GM12878 (cell line): ENCODE results near the gene TTLL8. TPM values are rescaled to one million over a fixed set of nuclear protein-coding genes. Genes with fewer than 3 reads are reported as not detected.

Experiments used
- BCL11A ChIP-seq: IDR thresholded peaks from 2 replicates; pipeline ENCODE4 v1.6.1; 2011; ENCODE audit warnings: low read depth, low read length
- CEBPB ChIP-seq, 2 experiments: fragments of 150-350 bp in 1 of 2; IDR thresholded peaks; 2 replicates each; pipeline ENCODE4 v1.6.1; 2012 to 2014; ENCODE audit warnings: low read depth in 2 of 2, low read length in 2 of 2, borderline replicate concordance in 1 of 2, inconsistent platforms in 1 of 2
- ETV6 ChIP-seq, 2 experiments: fragments of 450-650 bp in 1 of 2; IDR thresholded peaks in 1 of 2; conservative IDR thresholded peaks in 1 of 2; 2 replicates each; pipeline ENCODE4 v1.6.1; 2014; ENCODE audit warnings: antibody characterized with exemption in 1 of 2, borderline replicate concordance in 1 of 2, low read depth in 1 of 2, mild to moderate bottlenecking in 1 of 2, moderate library complexity in 1 of 2
- EZH2 ChIP-seq: IDR thresholded peaks from 2 replicates; pipeline ENCODE4 v1.6.1; 2012; ENCODE audit warnings: low read depth, mild to moderate bottlenecking, control low read depth, inconsistent platforms, low read length, borderline replicate concordance; ENCODE audit not compliant: control insufficient read depth
- GABPA ChIP-seq: IDR thresholded peaks from 2 replicates; pipeline ENCODE4 v1.6.1; 2014; ENCODE audit warnings: antibody characterized with exemption, low read depth, mild to moderate bottlenecking, inconsistent platforms
- HDAC6 ChIP-seq: fragments of 200-600 bp; sonication (generic); IDR thresholded peaks from one replicate; pipeline ENCODE4 v1.8.0; 2017; ENCODE audit warnings: antibody characterized with exemption; ENCODE audit not compliant: unreplicated experiment
- HDGF ChIP-seq: fragments of 450-650 bp; IDR thresholded peaks from 2 replicates; pipeline ENCODE4 v1.6.1; 2016; ENCODE audit warnings: antibody characterized with exemption
- MXI1 ChIP-seq: fragments of 150-350 bp; IDR thresholded peaks from 2 replicates; pipeline ENCODE4 v1.6.1; 2011; ENCODE audit warnings: low read depth, mild to moderate bottlenecking, inconsistent platforms, low read length, improper control_type of control experiment
- NR2C2 ChIP-seq: IDR thresholded peaks from 2 replicates; pipeline ENCODE4 v1.6.1; 2011; ENCODE audit warnings: borderline replicate concordance, low read depth; ENCODE audit not compliant: control insufficient read depth, insufficient read length
- PAX8 ChIP-seq: fragments of 450-650 bp; IDR thresholded peaks from 2 replicates; pipeline ENCODE4 v1.6.1; 2017; ENCODE audit warnings: mild to moderate bottlenecking, moderate library complexity
- POLR2AphosphoS5 ChIP-seq: IDR thresholded peaks from 2 replicates; pipeline ENCODE4 v1.6.1; 2011; ENCODE audit warnings: mild to moderate bottlenecking, low read length, inconsistent platforms
- SMAD1 ChIP-seq: fragments of 450-650 bp; IDR thresholded peaks from 2 replicates; pipeline ENCODE4 v1.6.1; 2018; ENCODE audit warnings: mild to moderate bottlenecking, low read depth; ENCODE audit not compliant: partially characterized antibody
- ZSCAN29 ChIP-seq: fragments of 450-650 bp; IDR thresholded peaks from 2 replicates; pipeline ENCODE4 v1.6.1; 2017; ENCODE audit warnings: mild to moderate bottlenecking, moderate library complexity
- polyA plus RNA-seq, 11 experiments: library from polyadenylated mRNA; depleted of rRNA in 4 of 11; unstranded in 6 of 11; stranded (reverse) in 5 of 11; fragments of >200 nt; fragmentation: Nextera tagmentation in 4 of 11; fragmentation: Illumina TruSeq in 1 of 11; extraction: Ambion mirVana in 4 of 11; extraction: Trizol in 1 of 11; gene quantifications; 1 replicate in 1 of 11; 2 replicates in 10 of 11; pipeline versions ENCODE4 v1.2.1 to v1.2.3, GENCODE V29; 2011 to 2016; ENCODE audit warnings: inconsistent platforms in 2 of 11, missing spikeins in 2 of 11, low read depth in 1 of 11
- total RNA-seq, 4 experiments: library from RNA; depleted of rRNA in 3 of 4; stranded (reverse); fragments of >200 nt in 3 of 4; fragmentation: Illumina TruSeq in 1 of 4; extraction: Trizol in 1 of 4; gene quantifications; 2 replicates each; pipeline versions ENCODE4 v1.2.1 to v1.2.3, GENCODE V29; 2013 to 2021
- TF ChIP-seq, protein P1 (sequence below): fragments of 450-650 bp; IDR thresholded peaks from 2 replicates; pipeline ENCODE4 v1.6.1; 2017; ENCODE audit warnings: mild to moderate bottlenecking
- TF ChIP-seq, protein P2 (sequence below): fragments of 450-650 bp; formaldehyde crosslinking; IDR thresholded peaks from 2 replicates; pipeline ENCODE4 v1.5.0; 2022; ENCODE audit warnings: mild to moderate bottlenecking, missing genetic modification characterization
- TF ChIP-seq, protein P3 (sequence below): fragments of 450-650 bp; conservative IDR thresholded peaks from 2 replicates; pipeline ENCODE4 v1.6.1; 2017; ENCODE audit warnings: mild to moderate bottlenecking, moderate library complexity
- TF ChIP-seq, protein P4 (sequence below): fragments of 450-650 bp; formaldehyde crosslinking; IDR thresholded peaks from 2 replicates; pipeline ENCODE4 v1.4.0; 2020; ENCODE audit warnings: mild to moderate bottlenecking, moderate library complexity

TTLL8 gene
- total and polyA plus RNA-seq, 10 of the 15 experiments (the other 5 are each of a cell fraction or from before 2014, with no cell fraction given), result not detected

DNA sequence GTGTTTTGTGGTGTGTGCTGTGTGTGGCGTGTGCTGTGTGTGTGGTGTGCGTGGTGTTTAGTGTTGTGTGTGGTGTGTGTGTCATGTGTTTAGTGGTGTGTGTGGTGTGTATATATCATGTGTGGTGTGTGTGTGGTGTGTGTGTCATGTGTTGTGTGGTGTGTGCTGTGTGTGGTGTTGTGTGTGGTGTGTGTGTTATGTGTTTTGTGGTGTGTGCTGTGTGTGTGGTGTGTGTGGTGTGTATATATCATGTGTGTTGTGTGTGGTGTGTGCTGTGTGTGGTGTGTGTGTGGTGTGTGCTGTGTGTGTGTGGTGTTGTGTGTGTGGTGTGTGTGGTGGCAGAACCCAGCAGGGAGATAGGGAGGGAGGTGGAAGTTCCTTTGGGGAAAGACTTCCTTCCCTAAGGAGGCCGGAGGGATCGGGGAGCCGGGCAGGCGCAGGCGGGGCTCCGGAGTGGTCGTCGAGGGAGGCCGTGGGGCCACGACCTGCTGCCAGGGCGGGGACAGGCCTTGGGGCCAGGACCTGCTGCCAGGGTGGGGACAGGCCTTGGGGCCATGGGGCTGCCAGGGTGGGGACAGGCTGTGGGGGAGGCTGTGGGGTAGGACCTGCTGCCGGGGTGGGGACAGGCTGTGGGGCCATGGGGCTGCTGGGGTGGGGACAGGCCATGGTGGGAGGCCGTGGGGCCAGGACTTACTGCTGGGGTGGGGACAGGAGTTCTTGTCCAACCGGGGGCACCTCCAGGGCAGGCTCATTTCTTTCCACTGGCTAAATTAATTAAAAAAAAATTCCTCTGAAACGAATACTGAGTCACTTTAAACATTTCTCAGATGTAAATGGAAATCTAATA lies 82.3 kb downstream of the TTLL8 start (continued):
- TF ChIP-seq HDGF, result peak; percentile 100
- TF ChIP-seq PAX8, result no peak
- TF ChIP-seq POLR2AphosphoS5, result no peak
- TF ChIP-seq BCL11A, result no peak
- no peak for TF ChIP-seq ETV6 (conservative IDR thresholded peaks at IDR 0.05 in 1 of 2, IDR thresholded peaks at IDR 0.05 in 1 of 2; ENCODE audit: borderline replicate concordance in 1 of 2, low read depth in 1 of 2)
- TF ChIP-seq, protein P1, sequence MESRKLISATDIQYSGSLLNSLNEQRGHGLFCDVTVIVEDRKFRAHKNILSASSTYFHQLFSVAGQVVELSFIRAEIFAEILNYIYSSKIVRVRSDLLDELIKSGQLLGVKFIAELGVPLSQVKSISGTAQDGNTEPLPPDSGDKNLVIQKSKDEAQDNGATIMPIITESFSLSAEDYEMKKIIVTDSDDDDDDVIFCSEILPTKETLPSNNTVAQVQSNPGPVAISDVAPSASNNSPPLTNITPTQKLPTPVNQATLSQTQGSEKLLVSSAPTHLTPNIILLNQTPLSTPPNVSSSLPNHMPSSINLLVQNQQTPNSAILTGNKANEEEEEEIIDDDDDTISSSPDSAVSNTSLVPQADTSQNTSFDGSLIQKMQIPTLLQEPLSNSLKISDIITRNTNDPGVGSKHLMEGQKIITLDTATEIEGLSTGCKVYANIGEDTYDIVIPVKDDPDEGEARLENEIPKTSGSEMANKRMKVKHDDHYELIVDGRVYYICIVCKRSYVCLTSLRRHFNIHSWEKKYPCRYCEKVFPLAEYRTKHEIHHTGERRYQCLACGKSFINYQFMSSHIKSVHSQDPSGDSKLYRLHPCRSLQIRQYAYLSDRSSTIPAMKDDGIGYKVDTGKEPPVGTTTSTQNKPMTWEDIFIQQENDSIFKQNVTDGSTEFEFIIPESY, result peak; percentile 35; the same call in 1 of the 2 replicates
- TF ChIP-seq HDAC6, result no peak
- TF ChIP-seq EZH2, result no peak
- TF ChIP-seq CEBPB (IDR thresholded peaks at IDR 0.05; ENCODE audit: borderline replicate concordance in 1 of 2, low read depth in 2 of 2, low read length in 2 of 2), result no peak
- TF ChIP-seq, protein P2, sequence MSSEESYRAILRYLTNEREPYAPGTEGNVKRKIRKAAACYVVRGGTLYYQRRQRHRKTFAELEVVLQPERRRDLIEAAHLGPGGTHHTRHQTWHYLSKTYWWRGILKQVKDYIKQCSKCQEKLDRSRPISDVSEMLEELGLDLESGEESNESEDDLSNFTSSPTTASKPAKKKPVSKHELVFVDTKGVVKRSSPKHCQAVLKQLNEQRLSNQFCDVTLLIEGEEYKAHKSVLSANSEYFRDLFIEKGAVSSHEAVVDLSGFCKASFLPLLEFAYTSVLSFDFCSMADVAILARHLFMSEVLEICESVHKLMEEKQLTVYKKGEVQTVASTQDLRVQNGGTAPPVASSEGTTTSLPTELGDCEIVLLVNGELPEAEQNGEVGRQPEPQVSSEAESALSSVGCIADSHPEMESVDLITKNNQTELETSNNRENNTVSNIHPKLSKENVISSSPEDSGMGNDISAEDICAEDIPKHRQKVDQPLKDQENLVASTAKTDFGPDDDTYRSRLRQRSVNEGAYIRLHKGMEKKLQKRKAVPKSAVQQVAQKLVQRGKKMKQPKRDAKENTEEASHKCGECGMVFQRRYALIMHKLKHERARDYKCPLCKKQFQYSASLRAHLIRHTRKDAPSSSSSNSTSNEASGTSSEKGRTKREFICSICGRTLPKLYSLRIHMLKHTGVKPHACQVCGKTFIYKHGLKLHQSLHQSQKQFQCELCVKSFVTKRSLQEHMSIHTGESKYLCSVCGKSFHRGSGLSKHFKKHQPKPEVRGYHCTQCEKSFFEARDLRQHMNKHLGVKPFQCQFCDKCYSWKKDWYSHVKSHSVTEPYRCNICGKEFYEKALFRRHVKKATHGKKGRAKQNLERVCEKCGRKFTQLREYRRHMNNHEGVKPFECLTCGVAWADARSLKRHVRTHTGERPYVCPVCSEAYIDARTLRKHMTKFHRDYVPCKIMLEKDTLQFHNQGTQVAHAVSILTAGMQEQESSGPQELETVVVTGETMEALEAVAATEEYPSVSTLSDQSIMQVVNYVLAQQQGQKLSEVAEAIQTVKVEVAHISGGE, result no peak
- TF ChIP-seq MXI1, result no peak
- TF ChIP-seq NR2C2, result no peak
- TF ChIP-seq SMAD1, result no peak
- TF ChIP-seq GABPA, result no peak
- no peak for TF ChIP-seq ZSCAN29
- TF ChIP-seq, protein P3, sequence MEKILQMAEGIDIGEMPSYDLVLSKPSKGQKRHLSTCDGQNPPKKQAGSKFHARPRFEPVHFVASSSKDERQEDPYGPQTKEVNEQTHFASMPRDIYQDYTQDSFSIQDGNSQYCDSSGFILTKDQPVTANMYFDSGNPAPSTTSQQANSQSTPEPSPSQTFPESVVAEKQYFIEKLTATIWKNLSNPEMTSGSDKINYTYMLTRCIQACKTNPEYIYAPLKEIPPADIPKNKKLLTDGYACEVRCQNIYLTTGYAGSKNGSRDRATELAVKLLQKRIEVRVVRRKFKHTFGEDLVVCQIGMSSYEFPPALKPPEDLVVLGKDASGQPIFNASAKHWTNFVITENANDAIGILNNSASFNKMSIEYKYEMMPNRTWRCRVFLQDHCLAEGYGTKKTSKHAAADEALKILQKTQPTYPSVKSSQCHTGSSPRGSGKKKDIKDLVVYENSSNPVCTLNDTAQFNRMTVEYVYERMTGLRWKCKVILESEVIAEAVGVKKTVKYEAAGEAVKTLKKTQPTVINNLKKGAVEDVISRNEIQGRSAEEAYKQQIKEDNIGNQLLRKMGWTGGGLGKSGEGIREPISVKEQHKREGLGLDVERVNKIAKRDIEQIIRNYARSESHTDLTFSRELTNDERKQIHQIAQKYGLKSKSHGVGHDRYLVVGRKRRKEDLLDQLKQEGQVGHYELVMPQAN, result 0 out of 2 replicates have a peak, but pooled peaks have one; percentile 37
- TF ChIP-seq, protein P4, sequence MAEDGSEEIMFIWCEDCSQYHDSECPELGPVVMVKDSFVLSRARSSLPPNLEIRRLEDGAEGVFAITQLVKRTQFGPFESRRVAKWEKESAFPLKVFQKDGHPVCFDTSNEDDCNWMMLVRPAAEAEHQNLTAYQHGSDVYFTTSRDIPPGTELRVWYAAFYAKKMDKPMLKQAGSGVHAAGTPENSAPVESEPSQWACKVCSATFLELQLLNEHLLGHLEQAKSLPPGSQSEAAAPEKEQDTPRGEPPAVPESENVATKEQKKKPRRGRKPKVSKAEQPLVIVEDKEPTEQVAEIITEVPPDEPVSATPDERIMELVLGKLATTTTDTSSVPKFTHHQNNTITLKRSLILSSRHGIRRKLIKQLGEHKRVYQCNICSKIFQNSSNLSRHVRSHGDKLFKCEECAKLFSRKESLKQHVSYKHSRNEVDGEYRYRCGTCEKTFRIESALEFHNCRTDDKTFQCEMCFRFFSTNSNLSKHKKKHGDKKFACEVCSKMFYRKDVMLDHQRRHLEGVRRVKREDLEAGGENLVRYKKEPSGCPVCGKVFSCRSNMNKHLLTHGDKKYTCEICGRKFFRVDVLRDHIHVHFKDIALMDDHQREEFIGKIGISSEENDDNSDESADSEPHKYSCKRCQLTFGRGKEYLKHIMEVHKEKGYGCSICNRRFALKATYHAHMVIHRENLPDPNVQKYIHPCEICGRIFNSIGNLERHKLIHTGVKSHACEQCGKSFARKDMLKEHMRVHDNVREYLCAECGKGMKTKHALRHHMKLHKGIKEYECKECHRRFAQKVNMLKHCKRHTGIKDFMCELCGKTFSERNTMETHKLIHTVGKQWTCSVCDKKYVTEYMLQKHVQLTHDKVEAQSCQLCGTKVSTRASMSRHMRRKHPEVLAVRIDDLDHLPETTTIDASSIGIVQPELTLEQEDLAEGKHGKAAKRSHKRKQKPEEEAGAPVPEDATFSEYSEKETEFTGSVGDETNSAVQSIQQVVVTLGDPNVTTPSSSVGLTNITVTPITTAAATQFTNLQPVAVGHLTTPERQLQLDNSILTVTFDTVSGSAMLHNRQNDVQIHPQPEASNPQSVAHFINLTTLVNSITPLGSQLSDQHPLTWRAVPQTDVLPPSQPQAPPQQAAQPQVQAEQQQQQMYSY, result no peak
